ENCODE data around the gene CTSZ.
"Not testable (repeated sequence)": the region's sequence is repeated elsewhere in the genome, so short reads cannot be mapped to it uniquely, and the experiment has no call there.

- not testable (repeated sequence) for TF ChIP-seq CTCF, POLR2AphosphoS5 (IDR thresholded peaks at IDR 0.05)
Observed at GRCh38 chr20:59011874-59012157, 4.8 kb upstream of the CTSZ start.
